Measurements from ENCODE around the gene TPR.
A peak's percentile ranks its signal among the peaks of the same experiment; 100 is the strongest.
"Not testable (repeated sequence)": the region's sequence is repeated elsewhere in the genome, so short reads cannot be mapped to it uniquely, and the experiment has no call there.

Gene TPR

GRCh38 chr1:186390925-186391324, 15.9 kb upstream of the TPR start:
- POLR2A ChIA-PET = no interaction called here
- TF ChIP-seq CTCF (IDR thresholded peaks at IDR 0.05; ENCODE audit: insufficient read depth, low read length, missing control alignments) = no peak
- no peak overlapping the region for H3K4me3 ChIP-seq (ENCODE audit: low read depth, low read length)
- no peak for DNase-seq (ENCODE audit: low read depth, low spot score)
- CTCF ChIA-PET = interaction anchor here (1.2 to 2.1 kb wide), 3 partner anchors 13 to 17 kb away, joined by 3 to 8 read pairs (median 4); partner anchors contain the start of genes ODR4 and TPR

- H3K4me3 ChIP-seq (ENCODE audit: low read depth, low read length) = no peak overlapping the region
- POLR2A ChIA-PET = no interaction called here
- no peak for DNase-seq (ENCODE audit: low read depth, low spot score)
- CTCF ChIA-PET = interaction anchor here (1.4 to 3.3 kb wide), 2 partner anchors 11 kb away, joined by 4 to 32 read pairs; partner anchors contain the start of genes ODR4 and TPR
- TF ChIP-seq CTCF (IDR thresholded peaks at IDR 0.05; ENCODE audit: insufficient read depth, low read length, missing control alignments) = no peak
Observed at GRCh38 chr1:186386725-186387383, 11.8 kb upstream of the TPR start.

- H3K4me3 ChIP-seq (ENCODE audit: low read depth, low read length) = peak overlapping the region; percentile 84
- CTCF ChIA-PET = interaction anchor here (0.7 to 2.4 kb wide), 34 partner anchors 9 to 622 kb away, joined by 3 to 32 read pairs (median 6); partner anchors contain the start of gene PTGS2
- TF ChIP-seq CTCF (IDR thresholded peaks at IDR 0.05; ENCODE audit: insufficient read depth, low read length, missing control alignments) = no peak
- POLR2A ChIA-PET = no interaction called here
- DNase-seq (ENCODE audit: low read depth, low spot score) = no peak
Observed at GRCh38 chr1:186375929-186376319, 871 bp upstream of the TPR start.

- H3K4me3 ChIP-seq (ENCODE audit: low read depth, low read length) = peak overlapping the region; percentile 84
- DNase-seq (ENCODE audit: low read depth, low spot score) = no peak
- CTCF ChIA-PET = interaction anchor here (0.5 to 2.4 kb wide), 53 partner anchors 8 to 623 kb away, joined by 3 to 32 read pairs (median 4); partner anchors contain the start of gene PTGS2
- no peak for TF ChIP-seq CTCF (IDR thresholded peaks at IDR 0.05; ENCODE audit: insufficient read depth, low read length, missing control alignments)
- POLR2A ChIA-PET = interaction anchor here (0.6 to 0.9 kb wide), 3 partner anchors 14 to 306 kb away, joined by 3 to 6 read pairs (median 3); partner anchors contain the start of gene PTGS2
Observed at GRCh38 chr1:186374303-186375151, 526 bp downstream of the TPR start.

- DNase-seq (ENCODE audit: low read depth, low spot score); CTCF ChIA-PET; POLR2A ChIA-PET; H3K4me3 ChIP-seq (ENCODE audit: low read depth, low read length): not testable (repeated sequence)
Observed at GRCh38 chr1:186347837-186348691, 27.0 kb downstream of the TPR start.

- POLR2A ChIA-PET = no interaction called here
- H3K4me3 ChIP-seq (ENCODE audit: low read depth, low read length) = no peak overlapping the region
- CTCF ChIA-PET = interaction anchor here (1.0 to 2.4 kb wide), 2 partner anchors 15 to 25 kb away, joined by 4 to 6 read pairs; no protein-coding TSS in a partner anchor
- DNase-seq (ENCODE audit: low read depth, low spot score) = no peak
- TF ChIP-seq CTCF (IDR thresholded peaks at IDR 0.05; ENCODE audit: insufficient read depth, low read length, missing control alignments) = no peak
Observed at GRCh38 chr1:186340772-186341171, 34.3 kb downstream of the TPR start.
